Esophagus squamous epithelium (tissue), 4 donors: ENCODE measurements around the gene MYO18A.
A peak's percentile ranks its signal among the peaks of the same experiment; 100 is the strongest.

Source experiments
- CTCF ChIP-seq, 6 experiments: fragments of 450-650 bp in 4 of 6; fragments of 200-600 bp in 2 of 6; sonication (generic) in 2 of 6; IDR thresholded peaks; one replicate each; pipeline ENCODE4 v1.5.1; 2016 to 2019; ENCODE audit warnings: antibody characterized with exemption in 6 of 6, mild to moderate bottlenecking in 4 of 6, moderate library complexity in 4 of 6
- POLR2A ChIP-seq, 4 donors: fragments of 450-650 bp; IDR thresholded peaks; one replicate each; pipeline ENCODE4 v1.6.1; 2017; ENCODE audit warnings: antibody characterized with exemption in 4 of 4, mild to moderate bottlenecking in 4 of 4, moderate library complexity in 3 of 4

- TF ChIP-seq CTCF (IDR thresholded peaks at IDR 0.05) = peak; percentile 82 to 98 (median 93)
- TF ChIP-seq POLR2A (IDR thresholded peaks at IDR 0.05) = peak in 2 of 4 donors; percentile 32 to 54
Measured at GRCh38 chr17:29180034-29180787, at the start of gene MYO18A.
